Stimulated activated CD8-positive, alpha-beta memory T cell treated with anti-CD3 and anti-CD28 coated beads, Interleukin-7, amount 100 ng/mL, for 1 hour (primary cell): Measurements from ENCODE around the gene FAM32A.

Source experiments
- DNase-seq, 2 donors: peaks; one replicate each; pipeline ENCODE4 v3.0.0-alpha.2; 2020; ENCODE audit warnings: low read depth in 2 of 2

FAM32A gene

DNA sequence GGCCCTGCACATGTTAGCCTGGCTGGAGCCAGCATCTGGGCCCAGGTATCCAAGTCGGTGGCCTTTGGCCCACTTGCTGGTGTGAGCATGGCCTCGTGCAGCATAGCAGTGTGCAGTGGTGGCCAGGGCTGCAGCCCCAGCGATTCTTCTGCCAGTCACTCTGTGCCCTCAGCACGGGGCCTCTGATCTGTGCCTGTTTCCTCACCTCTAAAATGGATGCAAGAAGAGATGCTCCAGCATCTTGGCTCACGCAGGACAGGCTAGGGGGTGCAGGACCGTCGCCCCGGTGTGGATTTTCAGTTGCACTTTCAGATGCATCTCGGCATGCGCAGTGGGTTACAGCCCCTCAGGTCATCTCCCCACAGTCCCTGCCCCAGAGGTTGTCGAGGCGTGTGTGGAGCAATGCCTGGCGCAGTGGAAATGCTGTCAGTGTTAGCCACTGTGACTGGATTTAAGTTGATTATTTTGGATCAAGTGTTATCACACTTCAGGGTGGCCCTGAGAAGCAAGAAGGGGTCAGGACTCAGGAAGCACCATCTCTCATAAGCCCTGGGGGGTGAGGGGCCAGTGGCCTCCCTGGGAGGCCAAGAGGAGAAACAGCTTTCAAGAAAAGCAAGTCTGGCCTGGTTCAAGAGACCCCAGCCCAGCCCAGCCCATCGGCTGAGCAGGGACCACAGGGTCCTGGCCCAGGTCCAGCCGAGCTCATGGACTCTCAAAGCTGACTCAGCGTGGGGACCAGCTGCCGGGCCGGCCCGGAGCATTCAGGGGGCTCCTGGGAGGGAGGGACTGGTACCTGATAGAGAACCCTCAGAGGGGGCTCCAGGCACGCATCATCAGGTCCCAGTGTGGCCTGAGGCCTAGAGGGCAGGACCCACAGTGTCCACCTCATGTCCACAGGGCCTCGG, 40.3 kb downstream of the FAM32A start:
- DNase-seq = no peak

DNA sequence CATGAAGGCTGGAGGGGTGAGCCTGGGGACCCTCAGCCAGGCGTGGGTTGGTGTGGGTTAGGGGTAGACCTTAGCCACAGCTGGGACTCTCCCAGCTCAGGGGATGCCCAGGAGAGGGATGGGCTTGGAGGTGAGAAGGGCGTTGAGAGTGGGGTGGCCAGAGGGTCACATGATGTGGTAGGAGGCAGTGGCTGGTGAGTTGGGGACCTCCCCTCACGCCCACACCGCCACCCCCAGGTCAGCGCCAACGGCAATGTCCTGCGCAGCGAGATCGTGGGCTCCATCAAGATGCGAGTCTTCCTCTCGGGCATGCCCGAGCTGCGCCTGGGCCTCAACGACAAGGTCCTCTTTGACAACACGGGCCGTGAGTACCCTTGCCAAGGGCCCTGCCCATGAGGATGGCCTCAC, 41.0 kb downstream of the FAM32A start:
- no peak for DNase-seq

DNA sequence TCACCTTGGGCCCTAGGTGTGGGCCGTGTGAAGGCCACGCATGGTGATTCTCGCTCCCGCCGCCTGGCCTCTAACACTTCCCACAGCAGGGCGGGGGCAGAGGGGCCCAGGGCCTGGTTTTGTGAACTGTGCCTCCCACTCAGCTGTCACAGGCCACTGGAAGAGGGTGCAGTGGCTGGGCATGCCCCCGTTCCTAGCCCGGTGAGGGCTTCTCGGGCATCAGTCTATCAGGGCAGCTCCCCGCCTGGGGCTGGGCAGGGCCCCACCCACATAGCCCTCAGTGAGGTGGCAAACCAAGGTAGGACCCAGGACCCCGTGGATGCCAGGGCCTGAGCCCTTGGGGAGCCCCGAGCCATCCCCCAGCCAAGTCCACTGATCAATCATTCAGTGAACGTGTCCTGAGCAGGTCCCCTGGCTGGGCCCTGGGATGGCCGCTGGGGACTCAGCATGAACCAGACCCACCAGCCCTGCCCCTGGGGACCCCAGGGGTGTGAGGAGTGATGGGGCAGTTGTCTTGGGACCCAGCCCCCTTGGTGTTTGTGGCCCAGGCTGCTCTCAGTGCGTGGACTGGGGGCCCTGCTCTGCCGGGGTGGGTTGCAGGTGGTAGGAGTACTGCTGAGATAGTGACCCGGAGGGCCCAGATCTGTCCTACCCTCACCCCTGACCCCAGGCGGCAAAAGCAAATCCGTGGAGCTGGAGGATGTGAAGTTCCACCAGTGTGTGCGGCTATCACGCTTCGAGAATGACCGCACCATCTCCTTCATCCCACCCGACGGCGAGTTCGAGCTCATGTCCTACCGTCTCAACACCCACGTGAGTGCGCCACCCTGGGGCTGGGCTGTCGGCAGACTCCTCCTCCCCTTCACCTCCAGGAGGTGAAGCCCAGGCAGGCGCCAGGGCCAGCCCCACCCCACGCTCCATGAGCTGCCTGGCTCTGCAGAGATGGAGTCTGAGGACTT, 41.9 kb downstream of the FAM32A start:
- DNase-seq = no peak

DNA sequence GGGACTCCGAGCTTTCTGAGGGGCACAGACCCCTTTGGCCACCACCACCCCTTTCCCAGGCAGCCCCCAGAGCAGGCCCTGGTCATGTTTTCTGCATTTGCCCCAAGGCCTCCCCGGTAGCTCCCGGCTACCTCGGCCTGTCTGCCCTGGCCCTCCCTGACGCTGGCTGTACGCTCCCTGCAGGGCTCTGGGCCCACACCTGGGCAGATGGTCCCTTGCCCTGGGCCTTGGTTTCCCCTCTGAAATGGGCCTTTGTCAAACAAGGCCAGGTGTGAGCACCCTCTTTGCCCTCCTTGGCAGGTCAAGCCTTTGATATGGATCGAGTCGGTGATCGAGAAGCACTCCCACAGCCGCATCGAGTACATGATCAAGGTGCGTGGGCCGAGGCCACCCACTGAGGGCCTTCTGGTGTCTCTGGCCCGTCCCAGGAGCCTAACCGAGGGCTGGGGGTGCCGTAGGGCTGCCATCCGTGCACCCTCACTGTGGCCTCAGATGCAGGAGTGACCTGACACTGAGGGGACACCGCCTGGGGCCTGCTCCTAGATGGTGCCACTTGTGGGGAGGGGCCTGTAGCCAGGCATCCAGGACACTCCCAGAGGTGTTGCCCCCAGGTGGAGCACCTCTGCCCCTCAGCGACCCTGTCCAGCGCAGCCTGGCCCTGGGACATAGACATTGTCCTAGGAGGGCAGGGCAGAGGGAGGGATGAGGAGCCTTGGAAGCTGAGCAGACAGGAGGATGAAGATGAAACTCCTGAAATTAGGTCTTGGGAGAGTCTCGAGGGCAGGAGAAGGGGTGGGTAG, 42.8 kb downstream of the FAM32A start:
- DNase-seq = no peak

DNA sequence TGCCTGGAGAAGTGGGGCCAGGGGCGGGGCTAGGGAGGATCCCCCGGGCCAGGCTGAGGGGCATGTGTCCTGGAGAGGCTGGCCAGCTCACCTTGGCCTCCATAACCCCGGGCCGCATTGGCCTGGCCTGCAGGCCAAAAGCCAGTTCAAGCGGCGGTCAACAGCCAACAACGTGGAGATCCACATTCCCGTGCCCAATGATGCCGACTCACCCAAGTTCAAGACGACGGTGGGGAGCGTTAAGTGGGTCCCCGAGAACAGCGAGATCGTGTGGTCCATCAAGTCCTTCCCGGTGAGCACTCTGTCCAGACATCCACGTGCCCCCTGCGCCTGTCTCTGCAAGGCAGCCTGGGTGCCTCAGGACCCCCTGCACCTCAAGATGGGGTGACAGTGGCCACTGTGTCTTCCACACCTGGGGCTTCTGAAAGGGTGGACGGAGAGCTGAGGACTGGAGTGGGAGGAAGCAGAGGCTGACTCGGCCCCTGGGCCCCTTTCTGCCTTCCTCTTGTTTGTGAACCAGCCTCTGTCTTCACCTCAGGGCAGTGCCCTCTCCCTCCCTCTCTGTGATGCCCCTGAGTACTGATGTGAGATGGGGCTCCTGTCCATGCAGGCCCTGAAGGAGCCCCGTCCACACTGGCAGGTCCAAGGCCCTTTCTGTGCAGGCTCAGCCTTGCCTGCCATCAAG, 43.6 kb downstream of the FAM32A start:
- no peak for DNase-seq

DNA sequence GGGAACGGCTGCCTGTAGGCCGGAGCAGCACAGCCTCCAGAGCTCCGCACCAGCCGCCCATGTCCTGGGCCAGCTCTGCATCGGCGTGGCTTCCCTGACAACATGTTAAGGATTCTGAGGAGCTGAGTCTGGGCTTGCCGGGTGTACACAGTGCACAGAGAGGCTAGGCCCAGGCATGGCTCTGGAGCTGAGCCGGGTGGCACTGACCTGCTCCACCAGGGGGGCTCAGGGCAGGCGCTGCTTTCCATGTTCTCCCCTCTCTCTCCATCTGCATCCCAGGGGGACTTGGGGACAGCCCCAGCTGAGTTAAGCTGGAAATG, 44.1 kb downstream of the FAM32A start:
- no peak for DNase-seq

DNA sequence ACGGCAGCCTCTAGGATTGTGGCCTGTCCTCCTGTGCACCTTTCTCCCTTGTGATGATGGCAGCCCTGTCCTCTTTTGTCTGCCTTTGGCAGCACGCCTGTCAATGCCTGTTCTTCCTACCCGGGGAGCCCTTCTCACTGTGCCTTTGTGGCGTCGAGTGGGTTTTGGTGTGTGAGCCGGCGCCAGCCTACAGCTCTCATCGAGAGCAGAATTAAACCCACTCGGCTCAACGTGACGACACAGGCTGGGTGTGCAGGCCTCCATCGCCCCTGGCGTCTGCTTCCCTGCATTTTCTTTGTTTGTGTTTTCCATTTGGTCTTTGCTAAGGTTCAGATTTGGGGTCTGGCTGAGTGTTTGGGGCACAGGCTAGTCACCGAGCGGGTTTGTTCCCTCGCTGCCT, 46.9 kb downstream of the FAM32A start:
- no peak for DNase-seq

DNA sequence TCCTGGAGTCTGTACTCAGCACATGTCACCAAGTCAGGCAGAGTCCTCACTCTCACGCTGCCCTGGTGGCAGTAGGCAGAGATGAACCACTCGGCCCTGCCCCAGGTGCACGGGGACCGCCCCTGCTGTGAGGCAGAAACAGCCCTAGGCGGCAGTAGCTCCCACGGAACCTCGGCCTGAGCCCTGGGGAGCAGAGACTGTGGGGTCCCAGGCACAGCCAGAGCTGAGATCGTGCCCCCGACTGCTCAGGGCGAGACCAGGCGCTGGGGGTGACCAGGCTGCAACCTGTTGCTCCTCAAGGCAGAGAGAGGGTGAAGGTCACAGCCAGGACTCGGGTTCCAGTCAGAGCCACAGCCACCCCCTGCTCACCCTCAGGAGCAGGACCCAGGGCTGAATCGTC, 47.4 kb downstream of the FAM32A start:
- no peak for DNase-seq

DNA sequence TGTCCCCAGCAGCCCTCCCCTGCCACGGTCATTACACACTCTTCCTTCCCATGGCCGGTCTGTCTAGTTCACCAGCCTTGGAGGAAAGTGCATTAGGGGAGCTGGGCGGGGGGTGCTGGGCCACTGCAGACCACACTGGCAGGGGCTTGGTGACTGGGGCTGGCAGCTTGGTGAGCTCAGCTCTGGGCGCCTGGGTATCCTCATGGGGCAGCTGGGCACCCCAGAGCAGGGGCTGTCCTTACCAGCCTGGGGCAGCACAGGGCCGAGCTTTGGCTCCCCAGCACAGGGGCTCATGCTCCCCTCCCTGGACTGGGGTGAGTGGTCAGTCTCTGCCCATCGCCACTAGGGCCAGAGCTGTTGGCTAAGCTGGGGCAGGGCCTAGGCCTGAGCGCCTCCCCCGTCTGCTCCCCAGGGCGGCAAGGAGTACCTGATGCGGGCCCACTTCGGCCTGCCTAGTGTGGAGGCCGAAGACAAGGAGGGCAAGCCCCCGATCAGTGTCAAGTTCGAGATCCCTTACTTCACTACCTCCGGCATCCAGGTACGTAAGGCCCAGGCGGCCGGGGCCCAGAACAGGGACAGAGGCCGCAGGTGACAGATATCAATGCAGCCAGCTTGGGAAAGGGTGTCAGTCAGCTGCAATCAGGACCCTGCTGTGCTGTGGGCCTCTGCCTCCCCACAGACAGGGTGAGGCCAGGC, 48.0 kb downstream of the FAM32A start:
- no peak for DNase-seq

DNA sequence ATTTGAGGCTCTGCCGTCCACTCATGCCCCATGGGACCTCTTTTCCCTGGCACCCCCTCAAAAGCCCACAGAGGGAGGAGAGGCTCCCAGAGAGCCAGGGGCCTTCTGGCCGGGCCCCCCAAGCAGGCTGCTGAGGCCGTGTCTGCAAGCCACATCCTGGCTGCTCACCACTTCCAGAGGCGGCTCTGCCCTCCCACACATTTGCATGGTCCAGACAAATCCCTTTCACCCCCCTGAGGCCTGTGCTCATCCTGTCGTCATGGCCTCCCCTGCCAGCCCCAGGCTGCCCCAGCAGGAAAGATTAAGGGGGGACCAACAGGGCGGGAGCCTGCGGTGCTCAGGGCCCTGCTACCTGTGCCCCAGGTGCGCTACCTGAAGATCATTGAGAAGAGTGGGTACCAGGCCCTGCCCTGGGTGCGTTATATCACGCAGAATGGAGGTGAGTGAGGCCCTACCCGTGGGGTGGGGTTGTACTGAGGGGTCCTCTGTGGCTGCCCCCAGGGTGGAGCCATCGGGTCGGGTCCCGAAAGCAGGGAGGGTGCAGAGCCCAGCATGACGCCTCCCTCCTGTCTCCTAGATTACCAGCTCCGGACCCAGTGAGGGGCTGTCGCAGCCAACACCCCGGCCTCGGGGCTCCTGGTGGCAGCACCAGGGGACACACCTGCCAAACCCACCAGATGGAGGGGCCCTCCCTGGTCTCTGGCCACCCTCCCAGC, 48.8 kb downstream of the FAM32A start:
- no peak for DNase-seq

DNA sequence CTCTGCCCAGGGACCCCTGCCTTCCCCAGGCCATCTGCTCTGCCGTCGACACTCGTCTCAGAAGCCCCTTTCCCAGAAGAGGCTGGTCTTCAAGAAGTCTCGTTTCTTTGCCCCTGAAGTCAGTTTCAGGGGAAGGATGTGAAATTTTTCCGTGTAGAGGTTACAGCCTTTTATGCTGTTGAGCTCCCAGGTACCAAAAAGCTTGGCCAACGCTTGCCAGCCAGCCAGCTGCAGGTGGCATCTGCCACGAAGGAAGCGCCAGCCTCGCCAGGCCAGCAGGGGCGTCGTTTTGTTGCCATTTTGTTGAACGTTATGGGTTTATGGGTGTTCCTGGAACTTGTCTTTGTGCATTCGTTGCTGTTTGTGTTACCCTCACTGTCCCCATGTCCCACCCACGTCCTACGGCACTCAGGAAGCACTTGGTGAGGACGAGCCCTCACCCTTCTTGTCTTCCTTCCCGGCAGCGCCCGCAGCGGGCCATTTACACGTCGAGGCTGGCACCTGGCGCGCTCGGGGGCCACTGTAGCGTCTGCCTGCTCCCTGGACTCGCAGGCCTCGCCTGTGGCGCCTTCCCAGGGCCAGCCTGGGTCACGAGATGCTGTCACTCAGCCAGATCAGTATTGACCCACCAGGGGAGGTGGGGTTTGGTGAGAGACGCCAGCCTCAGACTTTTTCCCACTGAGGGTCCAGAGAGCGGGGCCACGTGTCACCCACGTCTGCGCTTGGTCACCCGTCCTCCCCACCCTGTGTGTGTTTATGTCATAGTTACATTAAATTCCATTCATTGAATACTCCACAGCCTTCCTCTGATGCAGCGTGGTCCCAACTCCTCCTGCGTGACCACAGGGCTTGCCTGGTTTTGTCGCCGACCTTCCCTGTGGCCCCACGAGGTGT, 49.6 kb downstream of the FAM32A start:
- no peak for DNase-seq

DNA sequence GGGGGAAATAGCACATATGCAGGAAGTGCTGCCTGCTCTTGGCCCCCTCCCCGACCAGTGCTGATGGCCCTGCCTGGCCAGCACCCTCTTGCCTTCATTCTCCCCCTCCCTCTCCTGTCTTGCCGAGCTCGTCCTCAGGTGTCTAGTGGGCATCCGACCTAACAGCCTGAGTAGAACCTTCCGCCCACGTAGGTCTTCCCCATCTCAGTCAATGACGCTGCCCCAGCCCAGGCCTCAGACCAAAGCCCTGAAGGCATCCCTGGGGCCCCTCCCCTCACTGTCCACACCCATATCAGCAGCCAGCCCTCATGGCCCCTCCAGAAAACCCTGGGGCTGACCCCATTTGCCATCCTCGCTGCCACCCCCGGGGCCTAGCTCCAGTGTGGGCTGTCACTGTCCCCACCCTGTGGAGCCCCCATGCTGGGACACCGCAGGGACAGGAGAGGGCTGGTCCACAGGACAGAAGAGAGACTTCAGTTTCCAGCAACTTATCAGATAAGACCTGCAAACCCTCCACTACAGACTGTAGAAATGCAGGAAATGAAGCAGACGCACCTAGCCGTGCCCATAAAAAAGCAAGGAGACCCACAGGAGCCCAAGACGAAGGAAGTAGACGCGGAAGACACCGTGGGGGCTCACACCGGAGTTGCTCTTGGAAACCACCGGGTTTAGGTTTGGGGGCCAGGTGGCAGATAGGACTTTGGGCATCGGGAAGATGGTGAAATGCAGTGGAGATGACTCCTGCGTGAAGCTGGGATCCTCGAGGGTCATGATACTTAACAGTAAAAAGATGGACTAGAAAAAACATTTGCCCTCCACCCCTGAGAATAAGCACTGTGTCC, 50.8 kb downstream of the FAM32A start:
- no peak for DNase-seq
